Hematopoietic multipotent progenitor cell treated with erythropoietin and hydrocortisone succinate and interleukin-3 and kit ligand, for 17 days (in vitro differentiated cells): ENCODE data around the gene KLK2.

Source experiments
- DNase-seq: peaks from one replicate; pipeline ENCODE4 v3.0.0-alpha.2; 2015; ENCODE audit warnings: low spot score

The KLK2 gene

DNA sequence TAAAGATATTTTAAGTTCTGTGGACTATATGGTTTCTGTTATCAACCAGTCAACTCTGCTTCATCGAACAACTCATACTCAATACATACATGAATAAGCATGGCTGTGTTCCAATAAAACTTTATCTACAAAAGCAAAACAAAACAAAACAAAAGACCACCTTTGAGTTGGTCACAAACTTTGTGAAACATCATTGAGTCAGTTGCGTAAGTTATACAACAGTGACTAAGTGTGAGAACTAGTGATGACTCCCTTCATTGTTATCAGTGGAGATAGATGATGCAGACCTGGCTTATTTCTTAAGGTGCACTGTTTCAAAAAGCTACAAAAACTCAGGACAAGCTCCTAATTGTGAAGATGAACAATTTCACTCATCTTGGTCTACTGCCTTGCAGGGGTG is 52.5 kb downstream of the KLK2 start:
- DNase-seq = no peak

DNA sequence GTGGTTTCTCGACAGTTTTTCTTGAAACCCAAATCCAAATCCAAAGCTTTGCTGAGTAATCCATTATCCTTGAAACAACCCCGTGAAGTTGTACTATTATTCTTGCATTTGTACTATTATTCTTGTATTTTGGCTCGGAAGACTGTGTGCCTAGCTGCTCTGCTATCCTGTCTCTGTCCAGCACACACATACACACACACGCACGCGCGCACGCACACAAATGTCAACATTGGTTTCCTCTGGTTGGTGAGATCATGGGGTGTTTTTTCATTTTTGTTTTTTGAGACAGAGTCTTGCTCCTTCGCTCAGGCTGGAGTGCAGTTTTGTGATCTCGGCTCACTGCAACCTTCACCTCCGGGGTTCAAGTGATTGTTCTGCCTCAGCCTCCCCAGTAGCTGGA is 52.9 kb downstream of the KLK2 start:
- DNase-seq = no peak

DNA sequence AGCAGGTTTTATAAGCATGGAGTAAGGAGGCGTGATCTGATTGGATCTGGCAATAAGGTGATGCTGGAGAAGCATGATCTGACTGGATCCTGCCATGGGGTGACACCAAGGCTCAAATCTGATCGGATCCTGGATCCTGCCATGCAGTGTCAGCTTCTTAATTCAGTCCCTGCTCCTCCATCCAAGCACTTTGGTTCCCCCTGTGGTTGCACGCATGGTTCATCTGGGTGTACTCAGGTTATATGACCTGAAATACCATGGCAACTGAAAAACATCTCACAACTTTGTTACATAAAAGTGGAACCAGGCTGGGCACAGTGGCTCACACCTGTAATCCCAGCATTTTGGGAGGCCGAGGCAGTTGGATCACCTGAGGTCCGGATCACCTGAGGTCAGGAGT is 55.6 kb downstream of the KLK2 start:
- no peak for DNase-seq
